Measurements from ENCODE around the gene PER1. TPM values are rescaled to one million over a fixed set of nuclear protein-coding genes. Genes with fewer than 3 reads are reported as not detected.

PER1 gene
- total RNA-seq, 1 experiment from 2014 or later = 36.5 TPM

DNA sequence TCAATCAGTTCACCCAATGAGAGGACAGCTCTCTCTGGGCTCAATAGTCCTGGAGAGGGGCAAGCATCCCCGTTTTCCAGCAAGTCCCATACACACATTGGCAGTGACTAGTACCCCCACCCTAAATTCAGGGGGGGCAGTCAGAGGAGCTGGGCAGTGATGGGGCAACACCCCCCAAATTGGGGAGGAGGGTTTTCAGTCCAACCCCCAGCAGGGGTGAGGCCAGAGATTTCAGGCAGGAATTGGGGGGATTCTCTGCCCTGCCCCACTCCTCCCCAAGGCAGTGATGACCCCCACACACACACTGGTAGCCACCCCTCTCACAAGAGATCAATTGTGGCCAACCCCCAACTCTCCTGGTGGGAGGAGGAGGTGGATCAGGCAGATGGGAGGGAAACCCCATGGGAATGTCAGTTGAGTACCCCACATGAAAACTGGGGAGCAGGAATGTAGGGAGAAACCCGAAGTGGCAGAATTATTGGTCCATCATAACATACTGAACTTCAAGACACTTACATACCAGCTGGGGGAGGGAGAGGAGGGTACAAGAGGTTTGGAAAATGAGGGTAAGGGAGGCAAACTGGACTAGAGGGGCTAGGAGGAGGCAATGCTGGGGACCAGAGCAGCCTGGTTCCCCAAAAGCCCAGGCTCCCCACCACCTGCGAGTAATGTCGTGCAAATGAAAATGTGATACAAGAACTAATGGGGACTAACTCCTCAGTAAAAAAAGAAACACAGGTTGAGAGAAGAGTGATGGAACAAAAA lies 7.4 kb upstream of the PER1 start:
- no peak overlapping the region for H3K56ac ChIP-seq (ENCODE audit: insufficient read length, low read depth, low read length)
- no peak overlapping the region for H4K5ac ChIP-seq (ENCODE audit: insufficient read length, low read depth, low read length)
- H3K9me3 ChIP-seq (ENCODE audit: control insufficient read depth, low read depth, low read length) = no peaks in the 10 kb centered on the region
- no peak overlapping the region for H3K9ac ChIP-seq (ENCODE audit: extremely low read depth, insufficient read length, low read length)
- Mint-ChIP-seq H3K27me3 (ENCODE audit: low read depth) (peaks cover 1% of the 10 kb centered on the region; the same call in 1 of the 2 replicates), H3K36me3 (ENCODE audit: insufficient read depth in 1 of 3, low read depth in 3 of 3) (peaks cover 10 to 26% (median 22%) of the 10 kb centered on the region in 3 experiments), H3K9me3 (no peaks in the 10 kb centered on the region), H3K27ac (peak overlapping the region in 1 of 3 experiments; percentile 59; a peak in 2 of 7 replicates), H3K4me1 (peaks cover 29 to 34% of the 10 kb centered on the region in 2 experiments), H3K4me3 (peak overlapping the region in 1 of 2 experiments; percentile 69; a peak in 4 of 5 replicates)
- H2BK12ac ChIP-seq (ENCODE audit: insufficient read length, low read depth, low read length) = no peak overlapping the region
- H2BK120ac ChIP-seq (ENCODE audit: low read depth, low read length, poor library complexity, severe bottlenecking) = no peak overlapping the region
- H4K8ac ChIP-seq (replicated peaks; ENCODE audit: insufficient read length, low read depth, low read length) = no peak overlapping the region
- WGBS (ENCODE audit: extremely low coverage, insufficient read length, low lambda C conversion rate) = no CpG with 5 or more reads among the region's 4 CpGs
- H3K27me3 ChIP-seq (ENCODE audit: insufficient read depth, low read length) = no peaks in the 10 kb centered on the region
- no peak overlapping the region for H3K4me2 ChIP-seq (ENCODE audit: insufficient read depth, insufficient read length, low read length)
- no peak overlapping the region for H2BK15ac ChIP-seq (ENCODE audit: low read depth, low read length)
- no peak overlapping the region for H3K4ac ChIP-seq (ENCODE audit: low read depth, low read length)
- H2AK5ac ChIP-seq (ENCODE audit: insufficient read length, low read length) = no peak overlapping the region
- peaks cover 3% of the 10 kb centered on the region; the same call in 1 of the 2 replicates for H3K4me1 ChIP-seq (ENCODE audit: insufficient read depth, low read length)
- H3T11ph ChIP-seq (ENCODE audit: low read length) = no peak overlapping the region
- H2BK20ac ChIP-seq (ENCODE audit: low read depth, low read length, poor library complexity, severe bottlenecking) = no peak overlapping the region
- H3K23me2 ChIP-seq (ENCODE audit: insufficient read length, low read depth, low read length, poor library complexity, severe bottlenecking) = peaks cover 22% of the 10 kb centered on the region
- no peak overlapping the region for H3K18ac ChIP-seq (ENCODE audit: insufficient read length, low read depth, low read length)
- no peak overlapping the region for H3K23ac ChIP-seq (ENCODE audit: insufficient read length, low read depth, low read length)
- no peaks in the 10 kb centered on the region for H3K79me2 ChIP-seq (ENCODE audit: insufficient read depth, low read length)
- H4K20me1 ChIP-seq (ENCODE audit: control insufficient read depth, insufficient read depth, insufficient read length) = no peaks in the 10 kb centered on the region
- H3K79me1 ChIP-seq (ENCODE audit: insufficient read depth, low read depth, low read length, poor library complexity, severe bottlenecking) = no peaks in the 10 kb centered on the region
- H3K14ac ChIP-seq (ENCODE audit: insufficient read depth, low read length) = no peak overlapping the region
- no peak for TF ChIP-seq CTCF (conservative IDR thresholded peaks at IDR 0.05)
- no peak overlapping the region for H2BK5ac ChIP-seq (ENCODE audit: insufficient read length, low read length)
- no peak overlapping the region for H2AFZ ChIP-seq (ENCODE audit: low read length)
- no peak overlapping the region for H4K91ac ChIP-seq (ENCODE audit: insufficient read length, low read depth, low read length)
- H3K27ac ChIP-seq (ENCODE audit: insufficient read length, low read depth, low read length) = no peak overlapping the region
- no peak for DNase-seq
